M059J (cell line): Measurements from ENCODE around the gene POFUT2. TPM values are rescaled to one million over a fixed set of nuclear protein-coding genes. Genes with fewer than 3 reads are reported as not detected.
"Not testable (repeated sequence)": the region's sequence is repeated elsewhere in the genome, so short reads cannot be mapped to it uniquely, and the experiment has no call there.

Experiments used
- DNase-seq: peaks from one replicate; pipeline ENCODE4 v3.0.0-alpha.2; 2012; ENCODE audit warnings: low read depth
- total RNA-seq: library from RNA; depleted of rRNA; stranded (reverse); fragments of >200 nt; shearing (Covaris generic); gene quantifications from 2 replicates; pipeline ENCODE4 v1.2.3, GENCODE V29; 2014

Gene POFUT2
- total RNA-seq, 1 experiment from 2014 or later = 81.8 TPM

- peak; percentile 70 for DNase-seq
Observed at GRCh38 chr21:45310459-45310858, 22.8 kb upstream of the POFUT2 start.

GRCh38 chr21:45309987-45310381 is 22.3 kb upstream of the POFUT2 start:
- DNase-seq = no peak

DNA sequence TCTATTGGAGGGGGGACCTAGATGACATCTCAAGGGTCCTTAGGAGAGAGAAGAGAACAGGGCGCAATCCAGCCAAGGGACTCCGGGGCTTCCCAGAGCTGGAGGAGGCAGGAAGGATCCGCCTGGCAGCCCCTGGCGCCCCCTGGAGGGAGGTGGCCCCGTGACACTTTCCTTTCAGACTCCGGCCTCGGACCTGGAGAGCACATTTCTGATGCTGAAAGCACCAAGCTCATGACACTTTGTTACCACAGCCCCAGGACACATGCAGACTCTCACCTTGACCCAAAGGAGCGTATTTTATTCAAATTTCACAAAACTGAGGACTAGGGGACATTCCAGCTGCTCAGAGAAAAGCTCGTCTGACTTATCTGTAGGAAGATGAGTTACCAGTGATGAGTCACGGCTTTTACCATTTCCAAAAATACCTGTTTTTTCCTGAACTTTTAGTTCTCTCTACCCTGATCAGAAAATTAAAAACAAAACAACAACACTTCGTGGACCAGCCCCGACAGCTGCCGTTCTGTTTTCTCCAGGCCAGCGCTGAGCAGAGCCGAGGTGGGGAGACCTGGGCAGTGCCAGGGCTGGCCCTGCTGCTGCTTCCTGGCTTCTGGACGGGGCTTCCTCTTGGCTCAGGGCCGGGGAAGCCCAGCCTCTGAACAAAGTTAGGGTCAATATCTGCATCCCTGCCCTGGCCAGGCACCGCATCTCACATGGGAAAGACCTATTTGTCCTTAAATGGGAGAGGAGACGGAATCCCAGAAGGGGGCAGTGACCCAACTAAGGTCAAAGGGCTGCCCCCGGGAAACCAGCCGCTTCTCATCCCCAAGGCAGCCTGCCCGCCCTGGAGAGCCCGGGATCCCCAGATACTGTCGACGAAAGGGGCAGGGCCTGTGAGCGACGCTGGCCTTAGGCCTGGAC is 21.6 kb upstream of the POFUT2 start:
- DNase-seq = peak; percentile 86

DNA sequence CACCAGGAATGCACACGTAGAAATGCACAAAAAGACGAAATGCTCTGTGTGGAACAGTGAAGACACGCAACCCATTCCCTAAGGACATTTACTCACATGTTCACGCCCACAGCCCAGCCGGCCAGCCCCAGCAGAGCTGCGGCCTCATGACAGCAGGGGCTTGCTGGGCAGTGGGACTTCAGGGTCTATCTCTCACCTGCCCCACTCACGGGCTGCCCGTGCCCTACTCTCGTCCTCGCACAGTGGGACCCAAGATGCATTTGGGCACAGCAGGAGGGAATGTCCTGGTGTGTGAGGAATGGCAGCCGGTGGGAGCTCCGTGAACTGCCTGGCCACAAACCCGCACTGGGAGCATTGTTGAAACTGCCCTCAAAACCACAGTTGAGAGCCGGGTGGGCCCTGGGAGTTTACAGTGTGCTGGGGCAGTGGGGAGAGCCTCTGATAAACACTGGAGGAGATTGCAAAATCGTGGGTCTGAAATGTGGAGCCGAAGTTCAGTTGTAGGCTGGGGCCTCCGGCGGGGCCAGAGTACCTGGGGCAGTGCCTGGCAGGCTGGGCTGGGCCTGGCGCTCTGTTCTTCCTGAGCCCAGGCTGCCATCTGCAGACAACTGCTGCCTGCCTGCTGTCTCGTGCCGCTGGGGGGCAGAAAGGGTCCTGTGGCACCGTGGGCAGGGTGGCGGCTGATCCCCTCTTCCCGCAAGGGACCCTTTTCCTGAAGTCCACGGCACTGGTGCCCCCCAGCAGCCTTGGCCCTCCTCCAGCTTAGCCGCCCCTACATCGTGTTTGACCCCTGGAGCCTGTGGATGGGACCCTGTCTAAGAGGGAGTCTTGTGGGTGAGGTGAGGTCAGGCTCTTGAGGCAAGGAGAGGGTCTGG is 20.7 kb upstream of the POFUT2 start:
- peak; percentile 91 for DNase-seq

- not testable (repeated sequence) for DNase-seq
Observed at GRCh38 chr21:45307597-45308158, 20.0 kb upstream of the POFUT2 start.

DNA sequence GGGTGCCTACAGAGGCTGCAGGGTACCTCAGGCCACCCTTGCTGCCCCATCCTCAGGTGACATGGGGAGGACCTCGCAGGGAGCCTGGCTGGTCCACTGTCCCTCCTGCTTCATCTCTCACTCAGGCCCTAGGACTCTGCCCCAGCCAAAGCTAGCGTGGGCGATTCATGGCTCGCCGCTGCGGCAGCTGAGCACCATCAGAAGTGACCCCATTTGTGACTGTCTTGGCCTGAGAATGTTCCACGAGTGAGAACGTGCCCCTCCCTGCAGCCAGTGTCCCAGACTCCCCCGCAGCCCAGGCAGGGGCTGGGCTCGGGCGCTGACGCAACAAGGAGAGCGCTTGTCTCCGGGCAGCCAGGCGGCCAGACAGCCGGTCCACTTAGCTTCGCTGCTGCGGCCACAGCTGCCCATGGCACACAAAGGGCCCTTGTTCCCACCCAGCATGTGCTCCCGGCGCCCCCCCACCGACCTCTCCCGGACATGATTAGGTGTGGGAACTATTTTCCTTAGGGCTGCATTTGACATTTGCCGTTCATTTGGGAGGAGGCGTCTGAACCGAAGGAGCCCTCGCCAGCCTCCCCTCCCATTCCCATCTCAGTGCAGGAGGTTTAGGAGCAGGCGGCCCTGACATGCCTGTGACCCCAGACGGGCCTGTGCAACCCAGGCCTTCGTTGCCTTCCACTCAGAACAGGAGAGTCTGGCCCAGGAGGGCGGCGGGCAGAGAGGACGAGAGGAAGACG is 19.3 kb upstream of the POFUT2 start:
- DNase-seq = peak; percentile 52

GRCh38 chr21:45306453-45306831 is 18.7 kb upstream of the POFUT2 start:
- no peak for DNase-seq

DNA sequence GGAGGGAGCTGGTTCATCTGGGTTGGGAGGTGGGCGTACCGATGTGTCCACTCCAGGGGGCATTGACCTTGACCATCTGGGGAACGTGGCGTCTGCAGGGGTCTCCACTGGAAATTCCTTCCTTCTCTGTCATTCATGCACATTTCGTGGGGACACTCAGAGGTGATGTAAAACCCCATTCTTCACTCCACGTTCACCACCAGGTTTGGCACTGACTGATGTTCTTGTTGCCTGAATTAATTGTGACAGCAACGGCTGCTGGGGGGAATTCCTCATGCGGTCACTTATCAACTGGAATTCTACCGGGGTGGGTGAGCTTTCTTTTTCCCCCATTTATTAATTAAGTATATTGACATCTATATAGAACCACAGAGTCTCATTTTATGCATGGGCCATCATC is 18.1 kb upstream of the POFUT2 start:
- DNase-seq = peak; percentile 50

GRCh38 chr21:45304945-45305344 is 17.2 kb upstream of the POFUT2 start:
- DNase-seq = no peak

DNA sequence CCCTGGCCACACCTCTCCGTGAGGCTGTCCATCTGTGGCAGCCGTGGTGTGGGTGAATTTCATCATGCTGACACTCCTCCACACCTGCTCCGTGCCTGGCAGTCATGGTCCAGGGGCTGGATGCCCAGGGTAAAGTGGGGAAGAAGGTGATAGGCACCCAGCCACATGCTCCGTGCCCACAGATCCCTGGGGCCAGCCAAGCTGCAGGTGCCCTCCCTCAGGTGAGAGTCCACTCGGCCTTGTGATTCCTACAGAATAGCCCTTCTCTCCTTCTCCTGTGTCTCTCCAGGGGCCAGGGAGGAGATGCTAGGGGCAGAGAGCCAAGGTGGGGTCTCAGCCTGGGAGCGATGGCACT is 16.8 kb upstream of the POFUT2 start:
- no peak for DNase-seq

DNA sequence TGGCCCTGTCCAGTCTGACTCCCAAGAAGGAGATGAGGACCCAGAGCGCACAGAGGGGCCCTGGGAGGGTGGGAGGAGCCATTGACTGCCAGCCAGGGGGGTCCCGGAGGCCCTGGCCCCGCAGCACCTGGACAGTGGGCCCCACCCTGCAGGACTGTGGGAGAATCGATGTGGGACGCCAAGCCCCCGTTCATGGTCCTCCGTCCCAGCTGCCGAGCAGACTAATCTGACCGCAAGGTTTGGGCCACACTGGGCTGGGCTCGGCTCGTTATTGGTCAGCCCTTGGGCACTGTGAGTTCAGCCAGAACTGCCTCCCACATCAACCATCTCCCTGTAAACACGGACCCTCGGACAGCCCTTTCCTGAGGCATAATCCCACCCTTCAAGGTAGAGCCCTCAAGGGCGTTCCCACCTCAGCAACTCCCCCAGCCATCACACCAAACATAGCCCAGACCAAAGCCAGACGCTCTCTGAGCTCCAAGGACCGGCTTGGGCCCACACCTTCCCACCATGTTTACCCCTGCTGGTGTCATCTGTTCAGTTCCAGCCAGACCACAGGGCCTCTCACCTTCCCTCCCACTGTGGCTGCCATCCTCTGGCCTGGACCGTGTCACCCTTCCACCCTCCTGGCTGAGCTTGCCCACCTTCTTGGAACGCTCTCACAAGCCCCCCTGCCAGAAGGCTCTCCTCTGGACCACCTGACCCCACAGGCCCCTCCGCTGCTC is 16.2 kb upstream of the POFUT2 start:
- no peak for DNase-seq

GRCh38 chr21:45303091-45303615 is 15.5 kb upstream of the POFUT2 start:
- DNase-seq = no peak

DNA sequence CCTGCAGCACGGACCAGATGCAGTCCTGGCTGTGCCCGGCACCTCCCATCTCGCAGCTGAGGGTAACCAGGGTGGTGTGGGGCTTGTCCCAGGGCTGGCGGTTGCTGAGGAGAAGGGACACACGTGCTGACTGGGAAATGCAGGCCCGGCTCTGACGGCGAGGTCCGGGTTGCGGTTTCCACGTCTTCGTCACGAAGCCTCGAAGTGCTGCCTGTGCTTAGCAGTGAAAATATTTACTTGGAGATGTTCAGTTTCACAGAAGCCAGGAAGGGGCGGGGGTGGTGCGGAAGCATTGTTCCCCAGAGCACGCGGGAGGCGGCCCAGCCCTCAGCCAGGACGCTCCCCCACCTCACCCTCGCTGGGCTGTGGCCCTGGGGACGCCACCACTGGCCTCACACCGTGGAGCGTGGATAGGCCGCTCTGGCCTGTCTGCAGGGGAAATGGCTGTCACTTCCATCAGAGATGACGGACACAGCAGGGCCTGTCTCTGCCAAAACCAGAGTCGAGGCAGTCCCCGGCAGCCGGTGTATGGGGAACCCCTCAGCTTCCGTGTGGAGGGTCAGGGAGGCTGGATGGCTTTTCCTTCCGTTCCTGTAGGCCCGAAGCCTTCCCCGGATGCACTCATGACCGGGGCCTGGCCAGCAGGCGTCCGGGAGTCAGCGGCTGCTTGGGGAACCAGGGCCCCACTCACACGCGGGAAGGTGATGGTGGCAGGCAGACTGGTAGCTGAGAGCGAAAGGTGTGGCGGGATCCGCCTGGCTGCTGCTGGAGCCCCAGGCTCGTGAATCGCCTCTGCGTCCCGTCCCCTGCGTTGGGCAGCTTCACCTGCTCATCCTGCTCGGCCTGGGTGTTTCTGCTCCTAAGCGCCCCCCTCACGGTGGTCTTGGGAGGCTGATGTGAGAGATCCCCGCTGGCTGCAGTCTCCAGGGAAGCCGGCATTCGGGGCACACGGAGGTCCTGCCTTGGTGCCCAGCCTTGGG is 14.7 kb upstream of the POFUT2 start:
- no peak for DNase-seq

GRCh38 chr21:45301521-45302081 is 13.9 kb upstream of the POFUT2 start:
- no peak for DNase-seq

DNA sequence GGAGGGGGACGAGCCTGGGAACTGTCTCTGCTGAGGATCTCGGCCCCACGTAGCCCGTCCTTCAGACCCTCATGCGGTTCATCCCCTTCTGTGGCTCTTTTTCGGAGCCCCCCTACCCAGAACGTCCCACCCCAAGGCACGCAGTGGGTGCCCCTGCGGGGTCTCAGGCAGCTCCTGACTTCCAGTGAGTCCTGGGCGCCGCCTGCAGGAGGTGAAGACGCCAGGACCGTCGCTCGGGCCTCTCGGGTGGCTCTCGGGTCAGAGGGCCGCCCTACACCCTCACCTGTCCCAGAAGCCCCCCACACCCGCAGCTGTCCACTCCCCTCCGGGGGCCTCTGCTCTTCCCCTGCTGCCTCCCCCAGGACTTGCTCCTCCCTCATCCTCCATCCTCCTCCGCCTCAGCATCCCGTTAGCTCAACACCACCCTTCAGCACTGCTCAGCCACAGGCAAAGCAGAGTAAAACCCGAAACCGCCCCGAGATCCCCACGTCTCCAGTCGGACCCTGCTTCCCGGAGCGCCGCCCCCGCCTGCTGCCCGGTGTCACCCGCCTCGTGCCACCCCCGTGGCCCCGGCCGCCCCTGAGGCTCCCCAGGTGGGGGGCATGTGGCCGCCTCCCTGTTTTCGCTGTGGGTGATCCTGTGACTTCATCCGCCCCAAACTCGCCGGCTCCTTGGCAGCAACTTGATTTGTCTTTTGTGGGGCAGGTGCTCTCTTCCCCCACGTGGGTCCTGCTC is 13.3 kb upstream of the POFUT2 start:
- no peak for DNase-seq

DNA sequence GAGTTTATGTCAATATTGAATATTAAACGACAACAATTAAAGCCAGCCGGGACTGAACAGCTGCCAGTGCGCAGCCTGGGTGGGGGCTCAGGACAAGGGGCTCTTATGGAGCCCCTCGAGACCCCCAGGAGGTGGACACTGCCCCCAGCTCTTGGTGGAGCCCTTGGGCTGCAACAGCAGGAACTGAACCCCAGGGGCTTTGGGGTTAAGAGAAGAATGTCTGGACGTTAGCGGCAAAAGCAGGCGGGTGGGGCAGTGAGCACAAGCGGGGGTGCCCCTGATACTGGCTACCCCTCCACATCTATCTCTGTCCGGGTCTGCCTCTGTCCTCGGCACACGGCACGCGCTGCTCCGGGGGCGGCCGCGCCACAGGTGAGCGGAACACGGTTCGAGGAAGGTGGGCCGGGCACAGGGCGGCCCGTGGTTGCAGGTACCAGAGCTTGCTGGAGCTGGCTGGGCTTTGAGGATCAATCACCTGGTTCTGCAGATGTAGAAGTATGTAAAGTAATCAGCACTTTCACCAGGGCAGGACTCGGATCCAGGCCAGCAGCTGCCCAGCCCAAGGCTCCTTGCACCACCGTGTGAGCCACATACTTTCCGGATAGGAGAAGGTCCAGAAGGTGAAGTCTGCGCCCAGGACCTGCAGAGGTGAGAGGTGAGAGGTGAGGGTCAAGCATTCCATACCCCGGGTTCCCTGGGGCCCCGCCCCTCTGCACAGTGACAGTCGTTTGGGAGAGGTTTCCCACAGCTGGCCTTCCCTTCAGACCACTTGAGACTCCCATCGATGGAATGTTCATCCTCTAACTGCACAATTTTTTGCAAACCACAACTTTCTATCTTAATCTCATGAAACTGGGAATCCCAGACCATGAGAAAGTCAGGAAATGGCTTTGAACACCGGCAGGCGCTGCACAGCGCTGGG is 12.4 kb upstream of the POFUT2 start:
- peak; percentile 58 for DNase-seq
